Osteocyte (in vitro differentiated cells): Measurements from ENCODE around the gene SF3A2. TPM values are rescaled to one million over a fixed set of nuclear protein-coding genes. Genes with fewer than 3 reads are reported as not detected.

ENCODE experiments used
- DNase-seq: peaks from one replicate; pipeline ENCODE4 v3.0.0; 2021; ENCODE audit warnings: mixed read lengths; ENCODE audit not compliant: unreplicated experiment; ENCODE audit errors: extremely low spot score
- H3K27ac Mint-ChIP-seq: one replicate; pipeline ENCODE4 v1.8.0; 2021; ENCODE audit warnings: mild to moderate bottlenecking, mixed read lengths; ENCODE audit not compliant: unreplicated experiment
- H3K27me3 Mint-ChIP-seq: one replicate; pipeline ENCODE4 v1.8.0; 2021; ENCODE audit warnings: mixed read lengths; ENCODE audit not compliant: unreplicated experiment
- H3K36me3 Mint-ChIP-seq: one replicate; pipeline ENCODE4 v1.8.0; 2021; ENCODE audit warnings: mixed read lengths; ENCODE audit not compliant: unreplicated experiment
- H3K4me1 Mint-ChIP-seq: one replicate; pipeline ENCODE4 v1.8.0; 2021; ENCODE audit warnings: mixed read lengths; ENCODE audit not compliant: unreplicated experiment
- H3K4me3 Mint-ChIP-seq: one replicate; pipeline ENCODE4 v1.8.0; 2021; ENCODE audit warnings: mild to moderate bottlenecking, moderate library complexity, mixed read lengths; ENCODE audit not compliant: unreplicated experiment
- H3K9me3 Mint-ChIP-seq: one replicate; pipeline ENCODE4 v1.8.0; 2021; ENCODE audit warnings: mixed read lengths; ENCODE audit not compliant: unreplicated experiment
- total RNA-seq: library from RNA; stranded (reverse); gene quantifications from 2 replicates; pipeline ENCODE4 v1.2.1, GENCODE V29; 2021
- TF ChIP-seq, protein P1 (sequence below): fragments of 200-600 bp; sonication (generic); IDR thresholded peaks from 2 replicates; pipeline ENCODE4 v1.5.0; 2021; ENCODE audit warnings: antibody characterized with exemption, mild to moderate bottlenecking, moderate library complexity

Gene SF3A2
- total RNA-seq, 1 donor from 2014 or later: 102 TPM

DNA sequence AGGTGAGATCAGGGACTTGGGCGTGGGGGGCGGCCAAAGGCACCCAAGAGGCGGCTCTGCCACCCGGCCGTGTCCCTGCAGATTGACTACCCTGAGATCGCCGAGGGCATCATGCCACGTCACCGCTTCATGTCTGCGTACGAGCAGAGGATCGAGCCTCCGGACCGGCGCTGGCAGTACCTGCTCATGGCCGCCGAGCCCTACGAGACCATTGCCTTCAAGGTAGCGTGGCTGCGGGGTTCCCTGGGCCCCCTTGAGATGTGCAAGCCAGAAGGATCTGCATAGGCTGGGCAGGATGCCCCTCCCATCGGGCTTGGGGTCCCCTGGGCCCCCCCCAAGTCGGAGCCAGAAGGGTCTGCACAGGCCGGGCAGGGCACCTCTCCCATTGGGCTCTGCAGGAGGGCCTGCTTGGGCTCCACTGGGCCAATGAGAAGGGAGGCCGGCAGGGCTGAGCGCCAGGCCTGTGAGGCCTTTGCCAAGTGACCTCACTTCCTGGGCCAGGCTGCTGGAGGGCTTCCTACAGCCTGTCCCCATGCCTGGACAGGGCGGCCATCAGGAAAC is 10.3 kb downstream of the SF3A2 start:
- no peak for DNase-seq
- Mint-ChIP-seq H3K36me3 (peaks cover 10% of the 10 kb centered on the region), H3K27ac (no peak overlapping the region), H3K4me3 (no peak overlapping the region), H3K9me3 (no peaks in the 10 kb centered on the region), H3K27me3 (no peaks in the 10 kb centered on the region), H3K4me1 (peaks cover 9% of the 10 kb centered on the region)
- TF ChIP-seq, protein P1, sequence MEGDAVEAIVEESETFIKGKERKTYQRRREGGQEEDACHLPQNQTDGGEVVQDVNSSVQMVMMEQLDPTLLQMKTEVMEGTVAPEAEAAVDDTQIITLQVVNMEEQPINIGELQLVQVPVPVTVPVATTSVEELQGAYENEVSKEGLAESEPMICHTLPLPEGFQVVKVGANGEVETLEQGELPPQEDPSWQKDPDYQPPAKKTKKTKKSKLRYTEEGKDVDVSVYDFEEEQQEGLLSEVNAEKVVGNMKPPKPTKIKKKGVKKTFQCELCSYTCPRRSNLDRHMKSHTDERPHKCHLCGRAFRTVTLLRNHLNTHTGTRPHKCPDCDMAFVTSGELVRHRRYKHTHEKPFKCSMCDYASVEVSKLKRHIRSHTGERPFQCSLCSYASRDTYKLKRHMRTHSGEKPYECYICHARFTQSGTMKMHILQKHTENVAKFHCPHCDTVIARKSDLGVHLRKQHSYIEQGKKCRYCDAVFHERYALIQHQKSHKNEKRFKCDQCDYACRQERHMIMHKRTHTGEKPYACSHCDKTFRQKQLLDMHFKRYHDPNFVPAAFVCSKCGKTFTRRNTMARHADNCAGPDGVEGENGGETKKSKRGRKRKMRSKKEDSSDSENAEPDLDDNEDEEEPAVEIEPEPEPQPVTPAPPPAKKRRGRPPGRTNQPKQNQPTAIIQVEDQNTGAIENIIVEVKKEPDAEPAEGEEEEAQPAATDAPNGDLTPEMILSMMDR: no peak

DNA sequence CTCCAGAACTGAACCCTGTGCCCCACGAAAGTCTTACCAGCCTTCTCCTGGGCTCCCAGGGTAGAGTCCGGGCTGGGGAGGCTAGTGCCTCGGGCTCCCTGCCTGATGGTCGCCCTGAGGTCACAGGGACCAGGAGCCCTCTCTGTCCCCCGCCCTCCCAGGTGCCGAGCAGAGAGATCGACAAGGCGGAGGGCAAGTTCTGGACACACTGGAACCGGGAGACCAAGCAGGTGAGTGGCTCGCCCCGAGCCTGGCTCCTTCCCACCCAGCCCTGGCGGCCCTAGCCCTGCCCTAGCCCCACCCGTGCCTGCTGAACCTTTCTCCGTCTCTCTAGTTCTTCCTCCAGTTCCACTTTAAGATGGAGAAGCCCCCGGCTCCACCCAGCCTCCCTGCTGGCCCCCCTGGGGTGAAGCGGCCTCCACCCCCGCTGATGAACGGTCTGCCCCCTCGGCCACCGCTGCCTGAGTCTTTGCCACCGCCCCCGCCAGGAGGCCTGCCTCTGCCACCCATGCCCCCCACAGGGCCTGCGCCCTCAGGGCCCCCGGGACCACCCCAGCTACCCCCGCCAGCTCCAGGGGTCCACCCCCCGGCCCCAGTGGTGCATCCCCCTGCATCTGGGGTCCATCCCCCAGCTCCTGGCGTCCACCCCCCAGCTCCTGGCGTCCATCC is 10.9 kb downstream of the SF3A2 start:
- TF ChIP-seq, protein P1: no peak
- Mint-ChIP-seq H3K36me3 (peaks cover 10% of the 10 kb centered on the region), H3K4me3 (no peak overlapping the region), H3K9me3 (no peaks in the 10 kb centered on the region), H3K27ac (no peak overlapping the region), H3K4me1 (peaks cover 6% of the 10 kb centered on the region), H3K27me3 (no peaks in the 10 kb centered on the region)
- DNase-seq: no peak

DNA sequence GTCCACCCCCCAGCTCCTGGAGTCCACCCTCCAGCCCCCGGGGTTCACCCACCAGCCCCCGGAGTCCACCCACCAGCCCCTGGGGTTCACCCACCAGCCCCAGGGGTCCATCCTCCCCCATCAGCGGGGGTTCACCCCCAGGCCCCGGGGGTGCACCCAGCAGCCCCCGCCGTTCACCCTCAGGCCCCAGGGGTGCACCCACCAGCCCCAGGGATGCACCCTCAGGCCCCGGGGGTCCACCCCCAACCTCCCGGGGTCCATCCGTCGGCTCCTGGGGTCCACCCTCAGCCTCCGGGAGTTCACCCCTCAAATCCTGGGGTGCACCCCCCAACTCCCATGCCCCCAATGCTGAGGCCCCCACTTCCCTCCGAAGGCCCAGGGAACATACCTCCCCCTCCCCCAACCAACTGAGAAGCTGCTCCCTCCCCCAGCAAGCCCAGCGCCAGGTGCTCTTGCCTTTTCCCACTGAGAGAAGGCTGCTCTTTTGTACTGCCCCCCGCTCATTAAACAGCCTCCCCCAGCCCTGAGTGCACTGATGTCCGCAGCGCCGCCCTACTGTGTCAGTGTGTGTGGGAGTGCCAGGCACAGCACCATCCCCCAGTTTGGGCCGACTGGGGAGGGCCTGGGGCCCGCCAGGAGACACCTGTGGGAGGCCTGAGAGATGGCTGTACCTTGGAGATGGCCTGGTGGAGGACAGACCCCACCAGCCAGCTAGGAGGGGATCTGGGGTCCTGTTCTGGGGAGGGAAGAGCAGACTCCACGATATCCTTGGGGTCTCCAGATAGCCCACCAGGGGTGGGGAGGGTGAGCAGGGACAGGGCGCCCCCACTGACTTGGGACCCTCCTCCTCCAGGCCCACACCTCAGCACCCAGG is 11.7 kb downstream of the SF3A2 start:
- Mint-ChIP-seq H3K27ac (no peak overlapping the region), H3K4me1 (peaks cover 4% of the 10 kb centered on the region), H3K36me3 (peaks cover 10% of the 10 kb centered on the region), H3K27me3 (no peaks in the 10 kb centered on the region), H3K4me3 (no peak overlapping the region), H3K9me3 (no peaks in the 10 kb centered on the region)
- no peak for DNase-seq
- TF ChIP-seq, protein P1: no peak

DNA sequence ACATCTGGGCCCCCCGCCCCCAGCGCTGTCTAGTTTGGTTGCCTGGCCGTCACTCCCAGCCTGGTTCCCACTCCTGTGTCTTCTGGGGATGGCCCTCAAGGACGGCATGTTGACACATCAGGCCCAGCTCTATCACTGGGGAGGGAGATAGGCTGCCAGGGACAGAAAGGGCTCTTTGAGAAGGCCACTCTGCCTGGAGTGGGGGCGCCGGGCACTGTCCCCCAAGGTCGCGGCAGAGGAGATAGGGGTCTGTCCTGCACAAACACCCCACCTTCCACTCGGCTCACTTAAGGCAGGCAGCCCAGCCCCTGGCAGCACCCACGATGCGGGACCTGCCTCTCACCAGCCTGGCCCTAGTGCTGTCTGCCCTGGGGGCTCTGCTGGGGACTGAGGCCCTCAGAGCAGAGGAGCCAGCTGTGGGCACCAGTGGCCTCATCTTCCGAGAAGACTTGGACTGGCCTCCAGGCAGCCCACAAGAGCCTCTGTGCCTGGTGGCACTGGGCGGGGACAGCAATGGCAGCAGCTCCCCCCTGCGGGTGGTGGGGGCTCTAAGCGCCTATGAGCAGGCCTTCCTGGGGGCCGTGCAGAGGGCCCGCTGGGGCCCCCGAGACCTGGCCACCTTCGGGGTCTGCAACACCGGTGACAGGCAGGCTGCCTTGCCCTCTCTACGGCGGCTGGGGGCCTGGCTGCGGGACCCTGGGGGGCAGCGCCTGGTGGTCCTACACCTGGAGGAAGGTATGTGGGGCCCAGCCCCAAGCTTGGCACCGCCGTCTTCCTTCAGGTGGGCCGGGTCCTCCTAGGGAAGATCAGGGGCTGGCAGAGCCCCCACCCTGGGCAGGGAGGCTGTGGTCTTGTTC is 12.6 kb downstream of the SF3A2 start, which contains the start of gene AMH:
TSS of gene AMH (plus strand) at position 314 of the 857 bp plus-strand sequence. CDS start at position 324, 10 bp downstream.
- Mint-ChIP-seq H3K9me3 (no peaks in the 10 kb centered on the region), H3K4me1 (peaks cover 7% of the 10 kb centered on the region), H3K27me3 (no peaks in the 10 kb centered on the region), H3K27ac (no peak within 1 kb of the TSS), H3K4me3 (no peak within 1 kb of the TSS), H3K36me3 (peaks cover 10% of the 10 kb centered on the region)
- TF ChIP-seq, protein P1: no peak
- no peak for DNase-seq
